Measurements from ENCODE around the gene STON2.

Gene STON2

GRCh38 chr14:81301813-81302212 lies 98.3 kb downstream of the STON2 start:
- DNase-seq (ENCODE audit: low read depth), result no peak

GRCh38 chr14:81301371-81301770 lies 98.8 kb downstream of the STON2 start:
- DNase-seq (ENCODE audit: low read depth), result no peak

GRCh38 chr14:81298911-81299310 lies 101.2 kb downstream of the STON2 start:
- DNase-seq (ENCODE audit: low read depth), result no peak

- DNase-seq (ENCODE audit: low read depth), result no peak
Measured at GRCh38 chr14:81298122-81298521, 102.0 kb downstream of the STON2 start.

GRCh38 chr14:81295958-81296923 lies 103.9 kb downstream of the STON2 start:
- DNase-seq (ENCODE audit: low read depth), result no peak

GRCh38 chr14:81289516-81289915 lies 110.6 kb downstream of the STON2 start:
- DNase-seq (ENCODE audit: low read depth), result no peak

- no peak for DNase-seq (ENCODE audit: low read depth)
Measured at GRCh38 chr14:81286574-81287370, 113.4 kb downstream of the STON2 start.

- no peak for DNase-seq (ENCODE audit: low read depth)
Measured at GRCh38 chr14:81285245-81285644, 114.9 kb downstream of the STON2 start.

- DNase-seq (ENCODE audit: low read depth), result no peak
Measured at GRCh38 chr14:81281332-81281731, 118.8 kb downstream of the STON2 start.

GRCh38 chr14:81280136-81280791 lies 119.9 kb downstream of the STON2 start:
- DNase-seq (ENCODE audit: low read depth), result no peak

GRCh38 chr14:81277096-81277495 lies 123.0 kb downstream of the STON2 start:
- no peak for DNase-seq (ENCODE audit: low read depth)

GRCh38 chr14:81276073-81277069 lies 123.8 kb downstream of the STON2 start:
- no peak for DNase-seq (ENCODE audit: low read depth)

GRCh38 chr14:81275305-81276072 lies 124.6 kb downstream of the STON2 start:
- DNase-seq (ENCODE audit: low read depth), result no peak

GRCh38 chr14:81273961-81274575 lies 126.1 kb downstream of the STON2 start:
- no peak for DNase-seq (ENCODE audit: low read depth)

GRCh38 chr14:81273521-81273920 lies 126.6 kb downstream of the STON2 start:
- DNase-seq (ENCODE audit: low read depth), result no peak

- DNase-seq (ENCODE audit: low read depth), result no peak
Measured at GRCh38 chr14:81272317-81272716, 127.8 kb downstream of the STON2 start.

- no peak for DNase-seq (ENCODE audit: low read depth)
Measured at GRCh38 chr14:81269979-81270375, 130.1 kb downstream of the STON2 start.

- no peak for DNase-seq (ENCODE audit: low read depth)
Measured at GRCh38 chr14:81269100-81269978, 130.8 kb downstream of the STON2 start.

- DNase-seq (ENCODE audit: low read depth), result no peak
Measured at GRCh38 chr14:81268016-81268416, 132.1 kb downstream of the STON2 start.

Measured in stimulated activated CD8-positive, alpha-beta memory T cell treated with anti-CD3 and anti-CD28 coated beads, Interleukin-15, amount 100 ng/mL, for 1 hour (primary cell).